GM19023 (cell line): ENCODE measurements around the gene RDH11.
"Not testable (repeated sequence)": the region's sequence is repeated elsewhere in the genome, so short reads cannot be mapped to it uniquely, and the experiment has no call there.

ENCODE experiments used
- ATAC-seq: cut with Tn5 transposase; IDR thresholded peaks from one replicate; pipeline ENCODE4 v1.9.1; 2021; ENCODE audit warnings: mild to moderate bottlenecking, moderate library complexity; ENCODE audit not compliant: unreplicated experiment

The RDH11 gene, protein sequence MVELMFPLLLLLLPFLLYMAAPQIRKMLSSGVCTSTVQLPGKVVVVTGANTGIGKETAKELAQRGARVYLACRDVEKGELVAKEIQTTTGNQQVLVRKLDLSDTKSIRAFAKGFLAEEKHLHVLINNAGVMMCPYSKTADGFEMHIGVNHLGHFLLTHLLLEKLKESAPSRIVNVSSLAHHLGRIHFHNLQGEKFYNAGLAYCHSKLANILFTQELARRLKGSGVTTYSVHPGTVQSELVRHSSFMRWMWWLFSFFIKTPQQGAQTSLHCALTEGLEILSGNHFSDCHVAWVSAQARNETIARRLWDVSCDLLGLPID

DNA sequence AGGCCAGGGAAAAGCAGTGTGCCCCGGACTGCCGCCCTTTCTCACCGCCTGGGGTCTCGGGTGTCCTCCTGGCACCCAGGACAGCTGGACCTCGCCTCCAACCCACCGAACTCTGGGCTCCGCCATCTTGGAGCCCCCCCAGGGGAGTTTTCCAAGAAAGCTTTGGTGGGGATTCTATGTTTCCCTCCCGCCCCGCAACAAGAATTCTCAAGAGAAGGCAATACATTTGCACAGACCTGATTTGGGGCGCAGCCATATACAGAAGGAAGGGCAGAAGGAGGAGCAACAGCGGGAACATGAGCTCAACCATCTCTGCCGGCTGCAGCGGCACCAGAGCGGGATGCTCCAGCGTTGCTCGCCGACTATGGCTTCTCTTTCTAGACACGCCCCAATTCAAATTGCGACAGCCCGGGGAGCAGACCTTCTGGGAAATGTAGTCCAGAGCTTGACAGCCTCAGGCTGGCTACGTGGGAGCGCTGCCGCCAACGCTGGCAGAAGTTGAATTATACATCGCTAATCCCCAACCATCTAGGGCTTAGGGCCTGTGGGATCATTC lies at the start of gene RDH11:
TSS of gene RDH11 (minus strand) at position 371 of the 556 bp plus-strand sequence. CDS start at position 310, 61 bp downstream.
- ATAC-seq = peak; percentile 84

DNA sequence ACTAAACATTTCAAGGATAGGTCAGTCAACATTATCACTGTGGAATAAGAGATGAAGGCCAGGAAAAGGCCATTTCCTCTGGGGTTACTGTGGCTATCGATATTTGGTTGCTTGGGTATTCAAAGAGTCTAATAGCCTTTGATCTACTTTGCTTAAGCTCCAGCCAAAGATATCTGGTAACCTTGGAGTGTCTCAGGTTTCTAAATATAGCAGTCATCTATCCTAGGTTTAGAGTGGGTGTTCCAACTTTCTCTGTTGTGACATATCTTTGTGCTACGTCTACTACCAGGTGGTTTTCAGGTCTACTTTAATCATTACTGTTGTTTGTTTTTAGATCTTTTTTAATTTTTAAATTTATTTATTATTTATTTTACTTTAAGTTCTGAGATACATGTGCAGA lies 48.5 kb upstream of the RDH11 start:
- no peak for ATAC-seq

DNA sequence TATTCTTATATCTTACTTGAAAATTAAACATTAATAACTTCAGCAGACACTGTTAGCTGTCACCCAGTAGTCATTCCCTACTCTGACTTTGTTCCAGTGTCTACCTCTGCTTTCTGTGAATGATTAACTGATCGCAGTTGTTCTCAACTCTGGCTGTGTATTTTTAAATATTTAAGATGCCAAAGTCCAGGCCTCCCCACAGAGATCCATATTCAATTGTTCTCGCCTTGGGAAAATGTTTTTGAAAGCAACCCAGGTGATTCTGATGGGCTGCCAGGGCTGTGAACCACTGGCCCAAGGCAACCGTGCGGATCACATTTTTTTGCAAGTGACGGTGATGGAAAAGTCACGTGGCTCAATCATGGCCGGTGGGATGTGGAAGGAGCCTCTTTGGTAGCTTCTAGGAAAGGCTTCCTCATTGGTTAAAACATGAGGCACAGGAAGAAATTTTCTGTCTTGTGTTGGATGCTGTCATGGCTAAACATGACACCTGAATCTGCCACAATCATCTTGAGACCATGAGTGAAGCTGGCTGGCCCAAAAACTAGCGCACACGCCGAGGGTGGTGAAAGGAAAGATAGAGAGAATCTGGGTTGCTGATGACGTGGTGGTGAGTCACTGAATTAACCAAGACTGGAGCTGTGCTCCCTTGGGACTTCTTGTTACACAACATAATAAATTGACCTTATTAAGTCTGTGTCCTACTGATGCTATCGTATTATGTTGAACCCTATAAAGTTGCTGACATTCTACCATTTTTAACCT lies 43.4 kb upstream of the RDH11 start:
- ATAC-seq = no peak

DNA sequence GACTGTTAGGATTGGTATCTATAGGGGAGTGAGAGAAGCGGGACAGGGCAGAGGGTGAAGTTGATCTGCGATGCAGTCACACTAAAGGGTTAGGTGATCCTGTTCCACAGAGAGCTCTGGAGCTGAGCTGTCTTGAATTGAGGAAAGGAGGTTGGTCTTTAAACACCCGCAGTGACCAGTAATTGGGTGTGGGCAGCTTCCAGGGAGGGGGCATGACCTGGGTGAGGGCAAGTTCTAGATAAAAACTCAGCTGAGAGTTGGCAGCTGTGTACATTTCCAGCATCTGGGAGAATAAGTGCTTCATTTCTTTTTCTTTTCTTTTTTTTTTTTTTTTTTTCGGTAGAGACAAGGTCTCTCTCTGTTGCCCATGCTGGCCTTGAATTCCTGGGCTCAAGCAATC lies 41.2 kb upstream of the RDH11 start:
- ATAC-seq = no peak

DNA sequence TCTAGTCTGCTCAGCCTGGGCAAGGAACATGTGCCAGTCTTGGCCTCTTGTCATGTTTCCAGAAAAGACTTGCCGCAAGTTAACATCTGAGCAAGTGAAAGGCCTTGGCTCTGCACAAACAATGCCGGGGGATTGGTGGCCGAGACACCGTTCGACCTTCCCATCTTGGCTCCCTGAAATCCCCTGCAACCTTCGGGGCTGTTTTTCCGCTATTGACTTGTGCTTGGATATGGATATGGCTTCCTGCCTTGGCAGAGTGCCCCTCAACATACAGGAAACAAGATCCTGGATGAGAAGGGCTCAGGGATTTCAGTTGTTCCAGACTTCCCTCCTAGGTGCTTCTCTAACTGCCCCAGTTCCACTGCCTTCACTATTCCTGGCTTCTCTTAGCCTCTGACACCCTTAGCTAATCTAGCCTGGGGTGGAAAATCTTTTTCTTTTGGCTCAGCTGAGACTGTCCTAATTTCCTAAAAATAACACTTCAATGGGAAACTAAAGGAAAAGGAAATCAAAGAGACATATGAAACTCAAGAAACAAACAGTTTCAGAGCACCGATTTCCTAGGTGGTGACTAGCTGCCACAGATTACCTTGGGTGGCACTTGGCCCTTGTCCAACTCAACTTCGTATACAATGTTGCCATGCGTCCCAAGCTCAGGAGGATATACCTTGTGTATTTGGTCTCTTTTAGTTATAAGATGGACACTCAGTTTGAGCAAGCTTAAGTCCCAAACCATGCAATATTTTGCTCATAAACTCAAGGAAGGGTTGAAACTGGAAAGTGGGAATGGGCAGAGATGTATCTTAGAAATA lies 40.0 kb upstream of the RDH11 start:
- no peak for ATAC-seq

DNA sequence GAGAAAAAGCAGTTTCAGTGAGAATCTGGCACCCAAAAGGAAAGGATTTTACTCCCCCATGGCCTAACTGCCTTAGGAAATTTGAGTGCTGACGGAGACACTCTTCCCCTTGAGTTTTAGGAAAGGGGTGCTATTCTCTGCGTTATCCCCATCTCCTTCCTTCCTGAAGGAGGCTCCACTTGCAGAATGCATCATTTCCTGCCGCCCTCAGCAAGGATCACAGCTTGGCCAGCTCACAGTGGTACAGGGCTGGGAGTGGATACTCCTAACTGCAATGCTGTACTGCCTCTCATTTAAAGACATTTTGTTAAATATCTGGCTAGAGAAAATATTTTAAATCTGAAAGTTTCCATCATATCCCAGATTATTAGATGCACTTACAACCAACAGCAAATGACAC lies 39.1 kb upstream of the RDH11 start:
- ATAC-seq = no peak

DNA sequence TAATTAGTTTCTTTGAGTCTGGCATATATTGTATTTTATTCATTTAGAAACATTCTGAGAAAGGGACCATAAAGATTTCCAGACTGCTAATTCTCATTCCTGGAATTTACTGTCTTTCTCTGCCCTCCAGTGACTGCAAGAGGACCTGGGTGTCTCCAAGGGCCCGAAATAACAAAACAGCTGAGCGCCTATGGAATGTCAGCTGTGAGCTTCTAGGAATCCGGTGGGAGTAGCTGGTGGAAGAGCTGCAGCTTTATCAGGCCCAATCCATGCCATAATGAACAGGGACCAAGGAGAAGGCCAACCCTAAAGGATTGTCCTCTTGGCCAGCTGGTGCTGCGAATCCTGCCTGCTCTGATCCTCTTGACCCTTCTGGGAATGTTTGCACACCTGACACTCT lies 38.1 kb upstream of the RDH11 start:
- no peak for ATAC-seq

DNA sequence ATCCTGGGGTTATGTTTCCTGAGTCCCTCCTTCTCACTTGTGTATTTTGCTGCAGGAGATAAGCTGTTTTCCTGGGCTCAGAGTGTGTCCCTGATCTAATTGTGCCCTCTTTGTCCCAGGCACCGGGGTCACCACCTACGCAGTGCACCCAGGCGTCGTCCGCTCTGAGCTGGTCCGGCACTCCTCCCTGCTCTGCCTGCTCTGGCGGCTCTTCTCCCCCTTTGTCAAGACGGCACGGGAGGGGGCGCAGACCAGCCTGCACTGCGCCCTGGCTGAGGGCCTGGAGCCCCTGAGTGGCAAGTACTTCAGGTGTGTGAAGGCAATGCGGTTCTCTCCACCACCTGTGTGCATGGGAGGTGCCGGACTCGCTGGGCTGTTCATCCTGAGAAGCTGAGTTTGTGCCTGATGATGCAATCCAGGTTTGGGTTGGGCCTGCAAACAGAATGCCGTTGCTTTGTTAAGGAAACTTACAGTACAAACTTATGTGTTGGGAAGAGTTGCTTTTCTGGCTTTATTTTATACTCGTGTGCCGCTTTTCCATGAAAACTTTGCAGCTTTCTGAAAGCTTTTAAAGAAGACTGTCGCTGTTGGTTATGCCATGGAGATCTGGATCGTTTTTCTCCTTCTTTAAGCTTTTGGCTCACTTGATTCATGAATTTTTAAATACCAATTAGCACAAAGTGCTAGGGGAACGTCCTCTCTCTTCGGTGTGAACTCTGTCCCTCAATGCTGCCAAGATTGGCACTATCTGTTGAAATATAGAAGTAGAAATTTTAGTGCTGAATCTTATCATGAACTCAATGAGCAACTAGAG lies 33.7 kb upstream of the RDH11 start:
- no peak for ATAC-seq

DNA sequence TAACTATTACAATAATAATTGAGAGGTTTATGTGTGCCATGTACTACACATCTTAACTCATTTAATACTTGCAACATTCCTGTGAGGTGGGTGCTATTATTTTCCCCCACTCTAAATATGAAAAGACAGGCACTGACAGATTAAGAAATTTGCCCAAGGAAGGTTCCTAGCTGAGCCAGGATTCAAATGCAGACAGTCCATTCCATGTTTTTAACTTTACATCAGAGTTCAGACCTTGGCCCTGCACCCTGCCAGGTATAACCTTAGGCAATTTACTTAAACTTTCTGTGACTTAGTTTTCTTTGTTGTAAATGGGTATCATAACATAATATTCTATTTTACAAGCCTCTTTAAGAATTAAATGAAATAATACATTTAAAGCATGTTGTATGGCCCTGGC lies 32.7 kb upstream of the RDH11 start:
- ATAC-seq = no peak

DNA sequence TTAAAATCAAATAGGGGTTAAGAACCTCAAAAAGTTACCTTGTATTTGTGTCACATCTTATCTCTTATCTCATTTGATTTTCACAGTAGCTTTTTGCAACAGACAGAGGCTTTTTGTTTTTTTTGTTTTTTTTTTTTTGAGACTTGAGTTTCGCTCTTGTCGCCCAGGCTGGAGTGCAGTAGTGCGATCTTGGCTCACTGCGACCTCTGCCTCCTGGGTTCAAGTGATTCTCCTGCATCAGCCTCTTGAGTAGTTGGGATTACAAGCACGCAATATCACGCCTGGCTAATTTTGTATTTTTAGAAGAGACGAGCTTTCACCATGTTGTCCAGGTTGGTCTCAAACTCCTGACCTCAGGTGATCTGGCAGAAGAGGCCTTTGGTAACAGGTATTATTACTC lies 31.8 kb upstream of the RDH11 start:
- ATAC-seq = no peak

DNA sequence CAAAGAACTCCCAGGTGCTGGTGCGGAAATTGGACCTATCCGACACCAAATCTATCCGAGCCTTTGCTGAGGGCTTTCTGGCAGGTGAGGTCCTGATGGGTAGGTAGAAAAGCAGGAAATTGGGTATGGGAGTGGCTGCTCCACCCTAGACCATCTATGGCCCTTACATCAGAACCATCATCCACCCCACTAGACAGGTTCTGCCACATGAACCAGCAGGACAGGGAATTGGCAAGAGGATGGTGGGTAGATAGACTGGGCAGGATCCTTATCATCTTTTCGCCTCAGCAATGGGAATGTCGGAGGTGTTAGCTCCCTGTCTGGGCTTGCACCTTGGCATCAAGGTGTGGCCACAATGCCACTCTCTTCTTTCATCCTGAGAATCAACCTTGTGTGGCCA lies 29.6 kb upstream of the RDH11 start:
- ATAC-seq = no peak

DNA sequence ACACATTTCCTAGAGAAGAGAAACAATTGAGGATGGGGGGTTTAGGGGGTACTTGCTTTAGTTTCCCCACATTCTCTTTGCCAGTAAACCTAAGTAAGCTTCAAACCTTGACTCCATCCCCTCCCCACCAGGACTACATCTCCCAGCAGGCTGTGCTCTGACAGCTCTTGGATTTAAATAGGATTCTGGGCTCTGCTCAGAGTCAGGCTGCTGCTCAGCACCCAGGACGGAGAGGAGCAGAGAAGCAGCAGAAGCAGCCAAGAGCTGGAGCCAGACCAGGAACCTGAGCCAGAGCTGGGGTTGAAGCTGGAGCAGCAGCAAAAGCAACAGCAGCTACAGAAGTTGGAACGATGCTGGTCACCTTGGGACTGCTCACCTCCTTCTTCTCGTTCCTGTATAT lies 26.7 kb upstream of the RDH11 start:
- no peak for ATAC-seq

DNA sequence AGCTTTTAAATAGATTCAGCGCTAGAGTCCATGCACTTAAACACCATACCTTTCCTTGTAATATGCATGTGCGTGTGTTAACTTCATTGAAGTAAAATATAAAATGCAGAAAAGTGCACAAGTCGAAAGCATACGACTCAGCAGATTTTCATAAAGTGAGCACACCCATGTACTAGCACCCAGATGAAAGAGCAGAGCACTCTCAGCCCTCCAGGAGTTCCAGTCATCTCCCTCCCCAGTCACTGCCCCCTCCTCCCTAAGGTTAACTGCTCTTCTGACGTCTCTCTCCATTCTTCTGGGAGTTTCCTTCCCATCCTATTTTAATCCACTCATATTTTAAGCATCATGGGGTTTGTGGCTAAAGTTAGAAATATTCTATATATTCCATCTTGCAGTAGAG lies 26.3 kb upstream of the RDH11 start:
- ATAC-seq = no peak

DNA sequence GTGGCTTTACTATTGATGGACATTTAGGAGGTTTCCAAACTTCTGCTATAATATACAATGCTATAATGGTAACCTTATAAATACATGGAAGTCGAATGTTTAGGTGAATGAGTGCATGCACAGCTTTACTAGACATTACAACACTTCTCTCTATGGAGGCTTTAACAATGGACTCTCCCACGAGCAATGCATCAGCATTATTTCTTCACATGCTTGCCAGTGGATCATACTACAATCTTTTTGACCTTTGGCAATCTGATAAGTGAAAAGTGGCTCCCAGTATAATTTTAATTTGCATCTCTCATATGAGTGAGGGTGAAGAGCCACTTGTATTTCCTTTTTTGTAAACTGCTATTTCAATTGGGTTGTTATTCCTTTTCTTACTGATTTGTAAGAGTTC lies 24.3 kb upstream of the RDH11 start:
- no peak for ATAC-seq

DNA sequence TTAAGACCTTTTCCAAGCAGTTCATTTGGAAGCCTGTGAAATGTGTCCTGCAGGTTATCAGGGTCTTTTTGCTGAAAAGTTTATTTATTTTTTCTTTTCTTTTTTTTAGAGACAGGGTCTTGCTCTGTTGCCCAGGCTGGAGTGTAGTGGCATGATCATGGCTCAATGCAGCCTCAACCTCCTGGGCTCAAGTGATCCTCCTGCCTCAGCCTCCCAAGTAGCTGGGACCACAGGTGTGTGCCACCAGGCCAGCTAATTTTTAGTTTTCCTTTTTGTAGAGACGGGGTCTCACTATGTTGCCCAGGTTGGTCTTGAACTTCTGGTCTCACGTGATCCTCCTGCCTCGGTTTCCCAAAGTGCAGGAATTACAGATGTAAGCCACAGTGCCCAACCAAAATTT lies 23.8 kb upstream of the RDH11 start:
- not testable (repeated sequence) for ATAC-seq

DNA sequence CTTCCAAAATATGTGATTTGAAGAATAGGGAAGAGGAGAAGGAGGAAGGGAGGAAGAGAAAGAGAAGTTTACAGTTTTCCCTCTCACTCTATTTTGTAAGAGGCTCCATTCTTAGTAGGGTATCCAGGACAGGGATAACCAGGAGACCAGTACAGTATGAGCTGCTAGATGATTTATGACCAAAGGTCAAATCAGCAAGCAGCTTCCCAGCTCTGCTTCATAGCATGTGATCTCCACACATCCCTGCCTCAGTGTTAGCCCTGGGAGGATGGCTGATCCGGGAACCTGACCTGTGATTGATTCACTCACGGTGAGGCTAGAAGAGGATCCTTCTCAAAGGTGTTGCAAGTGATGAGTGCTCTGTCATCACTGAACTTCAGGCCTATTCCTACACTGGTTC lies 22.7 kb upstream of the RDH11 start:
- no peak for ATAC-seq

DNA sequence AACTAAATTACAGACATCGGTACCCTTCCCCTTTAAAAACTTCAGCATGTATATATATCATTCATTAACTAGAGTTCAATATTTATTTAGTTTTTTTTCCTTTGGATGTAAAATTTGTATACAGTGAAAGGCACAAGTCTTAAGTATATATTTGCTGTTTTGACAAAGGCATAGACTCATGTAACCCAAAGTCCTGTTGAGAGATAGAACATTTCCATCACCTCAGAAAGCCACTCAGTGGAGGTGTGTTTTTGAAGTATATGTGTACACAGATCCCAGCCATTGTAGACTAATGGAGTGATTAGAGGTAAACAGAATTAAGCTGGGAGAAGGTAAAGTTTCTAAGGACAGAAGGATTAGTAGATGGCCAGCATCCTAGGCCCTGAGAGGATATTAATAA lies 21.5 kb upstream of the RDH11 start:
- no peak for ATAC-seq

DNA sequence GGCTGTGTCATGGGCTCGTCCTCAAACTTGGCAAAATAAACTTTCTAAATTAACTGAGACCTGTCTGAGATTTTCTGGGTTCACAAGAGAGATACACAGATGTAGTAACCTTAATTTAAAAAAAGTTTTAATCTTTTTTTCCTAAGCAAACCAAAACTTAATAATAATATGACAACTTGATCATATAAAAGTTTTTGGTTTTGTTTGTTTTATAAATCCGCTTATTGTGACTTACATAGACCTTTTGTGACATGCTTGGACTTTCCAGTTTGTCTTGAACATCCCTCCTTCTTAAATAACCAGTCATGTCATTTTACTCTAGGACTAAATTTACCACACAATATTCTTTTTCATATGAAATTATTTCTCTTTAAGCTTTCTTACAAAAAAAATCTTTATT lies 14.6 kb upstream of the RDH11 start:
- no peak for ATAC-seq

DNA sequence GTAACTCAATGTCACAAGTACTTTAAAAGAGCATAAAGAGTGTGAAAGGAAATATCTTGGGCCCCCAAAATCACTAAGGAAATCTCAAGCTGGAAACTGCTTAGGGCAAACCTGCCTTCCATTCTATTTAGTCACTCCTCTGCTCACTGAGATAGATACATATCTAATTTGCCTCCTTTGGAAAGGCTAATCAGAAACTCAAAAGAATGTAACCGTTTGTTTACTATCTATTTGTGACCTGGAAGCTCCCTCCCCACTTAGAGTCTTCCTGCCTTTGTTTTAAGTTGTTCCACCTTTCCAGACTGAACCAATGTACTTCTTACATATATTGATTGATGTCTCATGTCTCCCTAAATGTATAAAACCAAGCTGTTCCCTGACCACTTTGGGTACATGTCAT lies 14.2 kb upstream of the RDH11 start:
- ATAC-seq = not testable (repeated sequence)

DNA sequence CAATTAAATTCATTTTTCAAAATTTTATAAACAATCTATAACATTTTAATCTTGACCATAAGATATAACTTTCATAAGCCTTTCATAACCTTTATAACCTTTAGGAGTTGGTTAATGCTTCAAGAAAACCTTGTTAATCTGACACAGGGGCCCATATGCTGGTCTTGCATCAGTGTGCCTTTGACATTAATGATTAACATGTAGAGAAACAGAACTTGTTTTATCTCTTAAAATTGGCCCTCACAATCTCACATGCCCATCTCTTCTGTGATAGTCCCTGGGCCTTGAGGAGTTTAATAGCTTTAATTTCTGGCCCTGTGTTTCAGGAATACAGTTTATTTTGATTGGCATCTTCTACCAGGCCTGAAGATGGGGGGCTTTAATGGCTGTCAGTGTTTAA lies 13.8 kb upstream of the RDH11 start:
- ATAC-seq = not testable (repeated sequence)

DNA sequence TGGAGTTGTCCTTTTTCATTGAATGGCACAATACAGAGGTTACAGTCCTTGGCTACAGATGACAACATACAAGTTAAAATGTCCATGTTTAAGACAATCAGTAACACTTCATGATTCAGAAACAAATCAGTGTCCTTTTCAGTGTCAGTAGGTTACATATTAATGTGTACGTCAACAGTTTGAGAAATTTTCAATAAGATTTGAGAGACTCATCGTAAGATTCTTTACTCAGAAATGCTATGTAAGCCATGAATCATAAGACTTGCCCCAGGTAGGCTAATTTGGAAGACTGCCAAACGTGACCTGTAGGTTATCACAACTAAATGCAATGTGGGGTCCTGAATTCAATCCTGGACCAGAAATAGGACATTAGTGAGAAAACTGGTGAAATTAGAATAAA lies 9.6 kb upstream of the RDH11 start:
- ATAC-seq = no peak
